ENCODE measurements around the gene FIBCD1.

Gene FIBCD1

GRCh38 chr9:130892477-130893304 lies 46.4 kb downstream of the FIBCD1 start:
- Histone ChIP-seq H3K9me3 (ENCODE audit: control insufficient read depth, low read length) (no peaks in the 10 kb centered on the region), H3K27ac (ENCODE audit: insufficient read depth, low read depth, low read length, poor library complexity, severe bottlenecking) (no peak overlapping the region), H3K4me1 (ENCODE audit: control insufficient read depth, insufficient read depth, low read length) (peaks cover 16% of the 10 kb centered on the region), H3K36me3 (ENCODE audit: control insufficient read depth, insufficient read depth, low read length) (peaks cover 12% of the 10 kb centered on the region), H3K4me3 (ENCODE audit: insufficient read depth, low read depth, low read length) (no peak overlapping the region), H3K27me3 (ENCODE audit: control insufficient read depth, insufficient read depth, low read length, poor library complexity, severe bottlenecking) (no peaks in the 10 kb centered on the region)
- WGBS, 2 experiments, result 91 to 94% methylated on average over 24 of the region's 24 CpGs

- Histone ChIP-seq H3K27me3 (ENCODE audit: control insufficient read depth, insufficient read depth, low read length, poor library complexity, severe bottlenecking) (no peaks in the 10 kb centered on the region), H3K4me3 (ENCODE audit: insufficient read depth, low read depth, low read length) (no peak overlapping the region), H3K4me1 (ENCODE audit: control insufficient read depth, insufficient read depth, low read length) (peaks cover 16% of the 10 kb centered on the region), H3K9me3 (ENCODE audit: control insufficient read depth, low read length) (no peaks in the 10 kb centered on the region), H3K27ac (ENCODE audit: insufficient read depth, low read depth, low read length, poor library complexity, severe bottlenecking) (no peak overlapping the region), H3K36me3 (ENCODE audit: control insufficient read depth, insufficient read depth, low read length) (peaks cover 20% of the 10 kb centered on the region)
- WGBS, 2 experiments, result 92 to 93% methylated on average over 18 of the region's 18 CpGs
Measured at GRCh38 chr9:130891688-130892476, 47.2 kb downstream of the FIBCD1 start.

GRCh38 chr9:130890870-130891687 lies 48.0 kb downstream of the FIBCD1 start:
- no peak overlapping the region for H3K4me3 ChIP-seq (ENCODE audit: insufficient read depth, low read depth, low read length)
- H3K27ac ChIP-seq (ENCODE audit: insufficient read depth, low read depth, low read length, poor library complexity, severe bottlenecking), result no peak overlapping the region
- H3K4me1 ChIP-seq (ENCODE audit: control insufficient read depth, insufficient read depth, low read length), result peaks cover 16% of the 10 kb centered on the region
- WGBS, 2 experiments, result 95% methylated on average over 20 of the region's 20 CpGs
- peaks cover 21% of the 10 kb centered on the region for H3K36me3 ChIP-seq (ENCODE audit: control insufficient read depth, insufficient read depth, low read length)
- no peaks in the 10 kb centered on the region for H3K9me3 ChIP-seq (ENCODE audit: control insufficient read depth, low read length)
- no peaks in the 10 kb centered on the region for H3K27me3 ChIP-seq (ENCODE audit: control insufficient read depth, insufficient read depth, low read length, poor library complexity, severe bottlenecking)

- Histone ChIP-seq H3K4me3 (ENCODE audit: insufficient read depth, low read depth, low read length) (no peak overlapping the region), H3K4me1 (ENCODE audit: control insufficient read depth, insufficient read depth, low read length) (peaks cover 11% of the 10 kb centered on the region), H3K27me3 (ENCODE audit: control insufficient read depth, insufficient read depth, low read length, poor library complexity, severe bottlenecking) (no peaks in the 10 kb centered on the region), H3K27ac (ENCODE audit: insufficient read depth, low read depth, low read length, poor library complexity, severe bottlenecking) (no peak overlapping the region), H3K9me3 (ENCODE audit: control insufficient read depth, low read length) (no peaks in the 10 kb centered on the region), H3K36me3 (ENCODE audit: control insufficient read depth, insufficient read depth, low read length) (peaks cover 30% of the 10 kb centered on the region)
- WGBS, 2 experiments, result 95% methylated on average over 9 of the region's 9 CpGs
Measured at GRCh38 chr9:130890124-130890523, 48.9 kb downstream of the FIBCD1 start.

DNA sequence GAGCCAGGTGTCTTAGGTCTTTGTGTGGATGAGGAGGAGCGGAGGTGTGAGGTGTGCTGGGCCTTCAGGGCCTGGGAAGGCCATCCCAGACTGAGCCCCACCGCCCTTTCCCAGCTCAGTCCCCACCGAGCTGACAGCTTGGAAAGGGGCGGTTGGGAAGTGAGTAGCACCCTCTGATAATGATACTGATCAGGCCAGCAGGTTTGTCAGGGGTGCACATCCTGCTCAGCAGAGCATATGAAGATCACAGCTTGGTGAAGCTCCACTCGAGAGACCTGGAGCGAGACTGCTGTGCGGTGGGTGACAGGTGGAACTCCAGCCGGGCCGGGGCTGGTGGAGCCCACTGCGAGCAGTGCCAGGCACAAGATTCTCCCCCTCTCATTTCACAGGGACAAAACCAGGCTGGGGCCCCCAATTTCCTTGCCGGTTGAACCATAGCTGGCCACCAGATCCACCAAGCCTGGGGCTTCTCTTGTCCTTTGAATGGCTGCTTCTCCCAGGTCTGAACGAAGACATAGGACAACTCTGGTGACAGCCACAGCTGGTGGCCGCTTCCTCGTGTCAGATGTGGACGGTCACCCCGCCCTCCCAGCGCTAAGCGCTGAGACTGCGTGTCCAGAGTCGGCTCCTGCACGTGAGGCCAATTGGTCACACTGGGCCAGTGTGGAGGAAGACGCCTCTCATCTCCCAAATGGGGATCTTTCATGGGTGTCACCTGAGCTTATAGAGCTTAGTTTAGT lies 50.7 kb downstream of the FIBCD1 start:
- no peaks in the 10 kb centered on the region for H3K9me3 ChIP-seq (ENCODE audit: control insufficient read depth, low read length)
- H3K27me3 ChIP-seq (ENCODE audit: control insufficient read depth, insufficient read depth, low read length, poor library complexity, severe bottlenecking), result no peaks in the 10 kb centered on the region
- peaks cover 46% of the 10 kb centered on the region for H3K36me3 ChIP-seq (ENCODE audit: control insufficient read depth, insufficient read depth, low read length)
- peaks cover 9% of the 10 kb centered on the region for H3K4me1 ChIP-seq (ENCODE audit: control insufficient read depth, insufficient read depth, low read length)
- no peak overlapping the region for H3K27ac ChIP-seq (ENCODE audit: insufficient read depth, low read depth, low read length, poor library complexity, severe bottlenecking)
- WGBS, 2 experiments, result 96% methylated on average over 22 of the region's 22 CpGs
- H3K4me3 ChIP-seq (ENCODE audit: insufficient read depth, low read depth, low read length), result no peak overlapping the region

DNA sequence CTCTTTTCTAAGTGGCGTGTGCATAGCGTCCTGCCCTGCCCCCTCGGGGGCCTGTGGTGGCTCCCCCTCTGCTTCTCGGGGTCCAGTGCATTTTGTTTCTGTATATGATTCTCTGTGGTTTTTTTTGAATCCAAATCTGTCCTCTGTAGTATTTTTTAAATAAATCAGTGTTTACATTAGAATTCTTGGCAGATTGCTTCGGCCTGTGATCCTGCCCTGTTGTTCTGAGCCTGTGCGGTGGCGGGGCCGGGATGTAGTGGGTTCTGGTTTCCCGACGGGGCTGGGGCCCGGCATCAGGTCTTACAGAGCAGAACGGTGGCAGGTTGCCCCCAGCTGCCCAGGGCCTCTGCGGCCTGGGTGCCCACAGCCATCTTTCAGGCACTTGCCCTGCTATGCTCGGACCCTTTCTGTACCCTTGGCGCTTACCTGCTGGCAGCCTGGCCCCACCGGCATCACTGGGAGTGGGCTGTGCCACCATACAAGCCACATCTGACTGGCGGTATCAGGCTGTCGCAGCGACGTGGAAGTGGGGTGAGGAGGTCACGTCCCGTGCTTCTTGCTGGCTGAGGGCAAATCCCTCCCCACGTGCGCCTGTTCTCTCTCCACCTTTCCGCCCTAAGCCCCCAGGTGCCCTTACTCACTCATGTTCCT lies 51.4 kb downstream of the FIBCD1 start:
- Histone ChIP-seq H3K27ac (ENCODE audit: insufficient read depth, low read depth, low read length, poor library complexity, severe bottlenecking) (no peak overlapping the region), H3K4me1 (ENCODE audit: control insufficient read depth, insufficient read depth, low read length) (peaks cover 9% of the 10 kb centered on the region), H3K27me3 (ENCODE audit: control insufficient read depth, insufficient read depth, low read length, poor library complexity, severe bottlenecking) (no peaks in the 10 kb centered on the region), H3K4me3 (ENCODE audit: insufficient read depth, low read depth, low read length) (no peak overlapping the region), H3K9me3 (ENCODE audit: control insufficient read depth, low read length) (no peaks in the 10 kb centered on the region), H3K36me3 (ENCODE audit: control insufficient read depth, insufficient read depth, low read length) (peaks cover 46% of the 10 kb centered on the region)
- WGBS, 2 experiments, result 94 to 96% methylated on average over 25 of the region's 25 CpGs

GRCh38 chr9:130886981-130887380 lies 52.1 kb downstream of the FIBCD1 start:
- H3K4me1 ChIP-seq (ENCODE audit: control insufficient read depth, insufficient read depth, low read length), result peaks cover 9% of the 10 kb centered on the region
- 95% methylated on average over 23 of the region's 23 CpGs for WGBS, 2 experiments
- H3K36me3 ChIP-seq (ENCODE audit: control insufficient read depth, insufficient read depth, low read length), result peaks cover 46% of the 10 kb centered on the region
- H3K27ac ChIP-seq (ENCODE audit: insufficient read depth, low read depth, low read length, poor library complexity, severe bottlenecking), result no peak overlapping the region
- no peaks in the 10 kb centered on the region for H3K27me3 ChIP-seq (ENCODE audit: control insufficient read depth, insufficient read depth, low read length, poor library complexity, severe bottlenecking)
- H3K9me3 ChIP-seq (ENCODE audit: control insufficient read depth, low read length), result no peaks in the 10 kb centered on the region
- H3K4me3 ChIP-seq (ENCODE audit: insufficient read depth, low read depth, low read length), result no peak overlapping the region

GRCh38 chr9:130885484-130886375 lies 53.3 kb downstream of the FIBCD1 start:
- Histone ChIP-seq H3K9me3 (ENCODE audit: control insufficient read depth, low read length) (no peaks in the 10 kb centered on the region), H3K36me3 (ENCODE audit: control insufficient read depth, insufficient read depth, low read length) (peaks cover 55% of the 10 kb centered on the region), H3K4me3 (ENCODE audit: insufficient read depth, low read depth, low read length) (no peak overlapping the region), H3K27ac (ENCODE audit: insufficient read depth, low read depth, low read length, poor library complexity, severe bottlenecking) (no peak overlapping the region), H3K4me1 (ENCODE audit: control insufficient read depth, insufficient read depth, low read length) (no peaks in the 10 kb centered on the region), H3K27me3 (ENCODE audit: control insufficient read depth, insufficient read depth, low read length, poor library complexity, severe bottlenecking) (no peaks in the 10 kb centered on the region)
- 94% methylated on average over 35 of the region's 35 CpGs for WGBS, 2 experiments
